OCI-M2 (cell line): ENCODE measurements around the gene ELMO1.

Source experiments
- DNase-seq: peaks from one replicate; lab custom pipeline; 2025; ENCODE audit not compliant: unreplicated experiment; lab: John Stamatoyannopoulos, UW

ELMO1 gene

DNA sequence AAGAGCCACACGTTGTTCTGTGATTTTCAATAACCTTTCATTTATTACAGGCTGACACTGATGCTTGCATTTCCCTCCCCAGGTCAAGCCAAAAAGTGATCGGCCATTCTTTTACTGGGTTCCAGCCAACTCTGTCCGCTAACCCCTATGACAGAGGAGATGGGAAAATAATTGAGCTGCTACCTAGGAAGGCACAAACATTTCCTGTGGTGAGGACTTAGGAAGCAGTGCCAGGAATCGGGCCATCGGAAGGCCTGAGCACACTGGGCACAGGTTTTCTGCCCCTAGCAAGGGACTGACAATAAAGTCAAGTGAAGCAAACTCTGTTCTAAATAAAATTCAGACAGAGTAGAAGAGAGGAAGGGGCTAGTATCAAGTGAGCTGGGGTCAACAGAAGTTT, 411.4 kb downstream of the ELMO1 start:
- no peak for DNase-seq

DNA sequence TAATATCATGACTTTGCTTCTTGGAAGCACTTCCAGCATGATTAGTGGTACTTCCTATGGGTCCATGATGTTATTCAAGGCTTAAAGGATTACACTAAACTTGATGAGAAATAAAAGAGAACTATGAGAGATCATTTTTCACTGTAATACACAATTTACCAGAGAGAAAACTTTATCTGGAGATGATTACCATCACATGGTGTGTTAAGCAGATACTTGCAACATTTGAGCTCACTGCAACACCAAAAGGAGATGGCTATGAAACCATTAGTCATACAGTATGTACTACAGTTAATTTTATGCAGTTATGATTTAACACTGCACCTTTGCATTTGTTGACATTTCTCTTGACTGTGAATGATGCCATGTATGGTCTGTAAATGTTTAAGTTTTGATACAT, 413.0 kb downstream of the ELMO1 start:
- DNase-seq, result no peak

DNA sequence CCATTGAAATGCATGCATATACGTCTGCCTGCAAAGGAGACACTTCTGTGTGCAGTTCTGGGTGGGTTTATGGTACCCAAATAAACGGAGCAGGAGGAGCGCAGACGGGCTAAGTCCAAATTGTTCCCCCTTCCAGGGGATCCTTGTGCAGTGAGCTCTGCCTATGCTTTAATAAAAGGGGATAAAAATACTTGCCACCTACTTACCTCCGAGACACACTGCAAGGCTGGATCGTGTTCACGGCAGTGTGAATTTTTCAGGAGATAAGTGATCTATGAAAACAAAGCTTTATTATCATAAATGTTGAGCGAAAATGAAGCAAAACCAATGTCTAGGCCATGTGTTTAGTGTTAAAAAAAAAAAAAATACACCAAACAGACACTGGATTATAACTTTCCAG, 415.5 kb downstream of the ELMO1 start:
- no peak for DNase-seq

DNA sequence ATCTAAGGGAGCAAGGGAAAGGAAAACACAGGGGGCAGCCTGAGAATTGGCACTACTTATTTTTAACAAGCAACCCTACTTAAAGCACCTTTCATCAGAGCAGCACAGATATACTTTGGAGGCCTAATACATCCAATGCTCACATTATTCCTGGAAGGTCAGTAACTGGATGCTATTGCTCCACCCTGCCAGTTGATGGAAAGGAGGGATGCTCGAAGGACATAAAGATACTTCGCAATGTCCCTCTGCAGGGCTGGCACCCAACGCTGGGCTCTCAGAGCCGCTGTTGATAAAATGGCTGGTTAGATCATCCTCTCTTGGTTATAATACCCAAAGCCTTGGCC, 416.4 kb downstream of the ELMO1 start:
- DNase-seq, result no peak

DNA sequence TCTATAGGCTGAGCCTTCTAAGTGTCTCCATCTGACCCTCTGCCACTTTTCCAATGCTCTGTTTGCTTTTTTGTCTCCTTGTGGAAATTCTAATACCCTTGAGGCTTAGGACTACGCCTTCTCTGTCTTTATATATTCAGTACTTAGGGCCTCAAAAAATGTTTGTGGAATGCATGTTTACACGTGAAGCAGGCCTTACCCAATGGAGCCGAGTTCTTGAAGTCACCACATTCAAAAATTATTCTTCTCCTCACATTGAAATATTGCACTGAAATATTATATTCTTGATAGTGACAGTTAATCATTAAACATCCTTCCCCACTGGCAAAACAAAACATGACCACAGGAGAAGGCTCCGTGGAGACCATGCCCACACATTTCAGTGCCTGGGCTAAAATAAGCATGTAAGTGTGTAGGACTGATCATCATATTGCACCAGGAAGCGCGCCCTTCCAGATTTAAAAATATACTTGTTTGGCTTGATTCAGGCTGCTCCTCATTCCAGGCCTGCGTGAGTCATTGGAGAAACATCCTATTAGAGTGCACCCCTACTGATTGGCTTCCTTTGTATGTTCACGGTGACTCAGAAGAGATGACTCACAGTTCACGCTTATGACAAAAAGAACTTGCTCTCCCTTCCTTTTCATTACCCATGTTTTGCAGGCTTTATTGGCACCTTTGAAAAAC, 416.9 kb downstream of the ELMO1 start:
- no peak for DNase-seq

DNA sequence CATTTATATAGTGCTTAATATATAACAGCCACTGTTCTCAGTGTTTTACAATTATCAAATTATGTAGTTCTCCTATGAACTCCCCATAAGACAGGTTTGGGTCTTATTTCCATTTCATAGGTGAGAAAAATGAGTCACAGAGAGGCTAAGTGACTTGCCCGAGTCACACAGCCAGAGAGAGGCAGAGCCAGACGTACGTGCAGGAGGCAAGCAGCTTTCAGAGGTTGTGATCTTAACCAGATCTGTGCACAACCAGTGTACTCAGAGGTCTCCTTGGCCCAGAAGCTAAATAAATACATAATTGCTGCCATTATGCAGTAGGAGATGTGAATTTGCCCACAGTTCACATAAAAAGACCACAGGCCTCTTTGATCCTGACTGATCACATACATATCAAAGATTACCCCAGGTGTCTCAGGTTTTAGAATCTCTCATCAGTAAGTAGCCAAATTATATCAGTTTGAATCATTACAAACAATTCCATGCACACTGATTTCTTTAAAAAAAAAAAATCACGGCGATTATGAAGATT, 419.7 kb downstream of the ELMO1 start:
- DNase-seq, result no peak

DNA sequence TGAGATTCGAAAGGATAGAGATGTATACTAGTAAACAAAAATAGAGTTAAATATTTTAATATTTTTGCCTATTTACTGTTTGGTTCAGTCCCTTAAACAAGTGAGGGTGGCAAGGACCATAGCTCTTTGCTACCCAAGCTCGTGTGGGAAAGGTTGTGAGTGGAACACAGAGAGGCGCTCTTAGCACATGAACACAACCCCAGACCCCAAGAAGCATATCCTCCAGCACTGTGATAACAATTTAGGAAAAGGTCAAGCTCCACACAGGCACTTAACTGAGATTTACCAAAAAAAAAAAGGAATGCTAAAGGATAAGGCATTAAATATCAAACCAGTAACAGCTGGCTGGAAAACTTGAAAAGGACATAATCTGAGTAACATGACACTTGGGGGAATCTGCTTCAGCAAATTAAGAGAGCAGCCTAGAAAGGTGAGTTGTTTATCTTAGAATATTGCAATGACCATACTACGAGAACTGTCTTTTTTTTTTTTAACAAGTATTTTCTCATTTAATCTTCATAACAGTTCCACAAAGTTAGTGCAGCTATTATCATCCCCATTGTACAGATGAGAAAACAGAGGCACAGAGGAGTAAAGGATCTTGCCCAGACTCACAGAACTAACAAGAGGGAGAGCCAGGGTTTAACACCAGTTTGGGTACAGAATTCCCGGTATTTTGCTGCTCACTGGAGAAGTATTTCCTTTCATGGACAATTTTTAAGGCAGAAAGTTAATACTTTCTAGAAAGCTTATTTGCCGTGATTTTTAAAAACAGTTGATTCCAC, 420.9 kb downstream of the ELMO1 start:
- no peak for DNase-seq

DNA sequence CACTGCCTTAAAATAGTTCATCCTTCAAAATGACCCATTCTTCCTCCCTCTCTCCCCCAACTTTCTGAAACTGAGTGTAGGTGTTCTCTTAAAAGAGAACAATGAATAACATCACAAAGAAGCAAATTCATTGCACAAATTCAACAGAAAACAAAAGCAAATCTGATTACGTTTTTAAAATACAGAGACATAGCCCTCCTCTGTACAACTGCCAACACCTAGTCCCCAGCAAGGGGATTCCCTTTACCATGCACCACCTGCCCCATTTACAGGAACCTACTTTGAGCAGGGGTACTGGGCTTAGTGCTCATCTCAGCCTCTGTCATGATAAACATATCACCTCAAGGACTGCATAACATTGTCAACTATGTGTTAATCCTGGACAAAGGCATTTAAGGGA, 421.6 kb downstream of the ELMO1 start:
- DNase-seq, result no peak

DNA sequence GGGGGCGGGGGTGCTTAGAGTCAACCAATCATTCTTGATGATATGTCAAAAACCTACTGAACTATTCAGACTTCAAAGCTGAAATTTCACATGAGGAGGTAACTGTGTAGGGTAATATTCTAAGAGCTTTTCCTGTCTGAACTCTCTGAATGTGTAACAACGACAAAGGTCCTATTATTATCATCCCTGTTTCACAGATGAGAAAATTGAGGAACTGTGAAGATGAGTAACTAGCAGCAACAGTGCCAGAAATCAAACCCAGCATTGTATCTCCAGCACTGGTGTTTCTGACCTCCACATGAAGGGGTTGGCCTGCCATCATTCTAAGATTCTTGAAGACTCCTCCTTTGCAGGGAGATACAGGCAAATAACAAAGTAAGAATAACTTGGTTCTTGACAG, 429.7 kb downstream of the ELMO1 start:
- no peak for DNase-seq

DNA sequence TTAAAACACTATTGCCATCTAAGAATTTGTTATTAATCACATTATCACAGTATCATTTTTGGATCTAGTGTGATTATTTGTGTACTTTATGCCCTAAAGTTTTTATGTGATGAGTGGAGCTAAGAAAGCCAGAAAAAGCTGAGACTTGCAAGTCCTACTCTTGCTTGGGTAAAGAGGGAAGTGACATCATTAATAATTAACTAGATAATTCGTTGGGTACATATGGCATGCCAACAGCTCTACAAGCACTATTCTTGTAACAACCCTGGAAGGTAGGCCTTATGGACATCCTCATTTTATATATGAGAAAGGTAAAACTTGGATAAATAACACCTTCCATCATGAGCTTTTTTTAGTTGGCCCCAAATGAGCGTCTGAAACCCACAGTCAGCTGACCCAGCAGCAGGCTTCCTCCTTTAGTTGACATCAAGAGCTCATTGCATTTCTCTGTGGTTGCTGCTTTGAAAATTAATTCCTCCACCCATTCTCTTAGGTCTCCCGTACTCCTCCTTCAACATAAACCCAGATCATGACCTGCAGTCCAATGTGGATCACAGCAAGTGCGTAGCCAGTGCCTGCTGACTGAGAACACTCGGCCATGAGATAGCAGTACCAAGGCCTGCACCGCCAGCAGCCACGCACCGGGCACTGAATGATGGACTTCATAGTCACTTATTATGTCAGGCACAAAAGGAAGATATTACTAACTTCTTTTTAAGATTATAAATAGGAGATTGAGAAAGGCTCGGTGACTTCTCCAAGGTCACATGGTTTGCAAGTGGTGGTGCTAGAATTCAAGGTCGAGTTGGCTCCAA, 432.4 kb downstream of the ELMO1 start:
- no peak for DNase-seq

DNA sequence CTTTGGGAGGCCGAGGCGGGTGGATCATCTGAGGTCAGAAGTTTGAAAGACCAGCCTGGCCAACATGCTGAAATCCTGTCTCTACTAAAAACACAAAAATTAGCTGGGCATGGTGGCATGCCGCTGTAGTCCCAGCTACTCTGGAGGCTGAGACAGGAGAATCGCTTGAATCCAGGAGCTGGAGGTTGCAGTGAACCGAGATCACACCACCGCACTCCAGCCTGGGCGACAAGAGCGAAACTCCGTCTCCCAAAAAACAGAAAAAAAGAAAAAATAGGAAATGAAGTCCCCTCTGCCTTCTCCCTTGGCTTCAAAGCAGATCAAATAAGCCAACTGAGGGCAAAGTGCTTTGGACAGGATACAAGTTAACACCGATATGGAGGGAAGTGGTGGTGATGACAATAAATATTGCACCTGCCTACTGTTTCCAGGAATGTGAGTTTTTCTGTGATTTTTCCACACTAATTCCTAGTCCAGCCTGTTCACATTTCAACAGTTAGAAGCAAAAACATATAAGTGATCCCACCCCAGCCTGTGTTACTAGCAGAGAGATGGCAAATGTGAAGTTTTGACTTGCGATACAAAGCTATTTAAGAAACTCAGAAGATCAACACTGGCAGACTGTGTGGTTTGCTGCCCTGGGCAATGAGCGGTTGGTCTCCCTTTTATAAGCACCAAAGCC, 433.2 kb downstream of the ELMO1 start:
- DNase-seq, result no peak

DNA sequence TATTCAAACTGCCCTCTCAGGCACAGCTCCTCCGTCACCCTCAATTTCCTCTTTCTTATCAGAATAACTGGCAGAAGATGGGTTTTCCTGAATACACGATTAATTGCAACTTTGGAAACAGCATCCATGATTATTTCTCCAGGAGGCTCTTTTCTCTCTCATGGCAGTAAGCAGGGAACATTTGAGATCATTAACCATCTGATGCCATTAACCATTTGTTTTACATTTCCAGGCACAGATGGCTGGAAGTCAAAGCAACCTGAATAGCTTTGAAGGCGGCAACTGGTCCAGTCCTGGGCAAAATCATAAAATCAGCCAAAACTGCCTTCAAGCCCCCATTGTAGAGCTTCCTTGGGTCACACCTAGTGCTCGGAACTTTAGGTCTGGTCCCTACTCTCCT, 434.9 kb downstream of the ELMO1 start:
- no peak for DNase-seq

DNA sequence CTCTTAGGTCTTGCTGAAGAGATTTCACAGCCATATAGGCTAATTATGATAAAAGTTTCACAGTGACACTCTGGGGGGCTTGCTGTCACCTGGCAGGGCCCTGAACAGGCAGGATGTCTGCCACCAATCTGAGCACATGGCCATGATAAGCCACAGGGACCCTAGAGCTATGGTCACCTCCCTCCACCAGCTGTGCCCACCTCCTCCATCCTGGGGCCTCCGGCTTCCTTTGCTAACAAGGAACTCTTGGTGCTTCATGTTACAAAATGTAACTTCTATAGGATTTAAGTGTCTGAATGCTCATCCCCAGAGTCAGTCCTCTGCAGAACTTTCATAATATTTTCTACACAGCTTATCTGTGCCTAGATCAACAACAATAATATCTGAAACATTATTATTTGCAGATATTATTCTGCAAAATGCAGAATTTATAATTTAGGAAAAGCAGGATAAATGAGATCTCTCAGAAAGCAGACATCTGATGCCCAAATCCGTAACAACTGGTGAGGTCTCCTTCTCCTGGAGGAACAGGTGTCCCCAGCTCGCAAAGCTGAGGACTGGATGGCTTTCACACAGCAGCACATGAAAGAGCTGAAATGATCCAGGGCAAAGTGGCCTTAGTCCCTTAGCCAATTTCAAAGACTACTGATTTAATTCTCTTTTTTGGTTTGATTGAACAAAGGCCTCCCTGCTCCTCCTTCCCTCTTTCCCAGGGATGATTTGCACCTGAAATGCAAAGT, 437.3 kb downstream of the ELMO1 start:
- DNase-seq, result no peak

DNA sequence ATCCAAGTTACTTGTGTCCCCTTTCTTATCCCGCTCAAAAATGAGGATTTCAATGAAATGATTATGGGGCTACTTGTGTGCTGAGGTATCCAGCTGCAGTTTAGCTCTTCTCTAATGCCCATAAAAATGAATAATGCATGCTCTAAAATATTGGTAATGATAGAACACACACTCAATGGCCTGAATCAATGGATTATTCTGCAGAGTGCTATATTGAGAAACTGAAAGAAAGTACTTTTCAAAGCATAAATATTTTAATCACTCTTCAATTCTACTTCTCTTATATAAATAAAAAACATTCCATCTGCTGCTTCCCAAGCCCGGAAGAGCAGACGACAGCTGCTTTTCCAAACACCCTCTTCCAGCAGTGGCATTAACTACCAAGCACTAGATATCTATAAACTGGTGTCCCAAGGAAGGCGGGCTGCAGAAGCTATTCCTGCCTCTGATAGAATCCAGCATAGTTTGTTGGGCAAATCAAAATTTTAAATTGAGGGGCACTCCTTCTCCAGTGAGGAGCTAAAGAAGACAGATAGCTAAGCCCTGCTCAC, 439.5 kb downstream of the ELMO1 start:
- DNase-seq, result no peak

DNA sequence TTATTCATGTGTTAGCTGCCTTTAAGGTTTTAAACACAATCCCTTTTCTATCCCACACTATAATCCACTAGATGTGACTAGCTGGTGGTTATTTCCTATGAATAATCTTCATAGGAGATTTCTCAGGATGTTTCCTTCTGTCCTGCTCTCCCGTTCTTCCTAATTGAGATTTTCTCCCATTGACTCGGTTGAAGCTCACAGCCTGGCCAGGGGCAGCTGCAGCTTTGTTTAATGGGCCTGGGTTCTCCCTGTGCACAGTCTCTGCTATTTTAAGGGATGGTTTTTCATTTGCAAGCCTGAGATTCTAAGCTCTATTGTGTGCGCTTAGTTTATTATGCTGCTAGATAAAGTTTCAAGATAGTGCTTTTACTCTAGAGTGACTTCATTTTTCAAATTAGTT, 441.0 kb downstream of the ELMO1 start:
- DNase-seq, result no peak

DNA sequence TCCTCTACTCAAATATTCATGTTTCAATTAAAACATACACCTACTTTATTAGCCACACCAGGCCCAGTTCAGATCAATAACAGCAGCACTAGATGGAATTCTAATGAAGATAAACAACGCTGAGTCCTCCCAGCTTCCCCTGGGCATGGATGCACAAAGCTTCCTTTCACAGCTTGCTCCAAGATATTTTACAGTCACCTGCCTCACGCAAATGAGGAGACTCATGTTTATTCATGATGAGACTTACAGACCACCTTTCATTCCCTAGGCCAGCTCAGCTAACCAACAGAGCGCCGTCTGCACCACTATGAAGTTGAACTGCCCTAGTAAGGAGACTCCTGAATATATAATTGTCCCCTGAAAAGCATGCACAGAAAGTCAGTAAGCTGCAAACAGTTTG, 441.4 kb downstream of the ELMO1 start:
- no peak for DNase-seq

DNA sequence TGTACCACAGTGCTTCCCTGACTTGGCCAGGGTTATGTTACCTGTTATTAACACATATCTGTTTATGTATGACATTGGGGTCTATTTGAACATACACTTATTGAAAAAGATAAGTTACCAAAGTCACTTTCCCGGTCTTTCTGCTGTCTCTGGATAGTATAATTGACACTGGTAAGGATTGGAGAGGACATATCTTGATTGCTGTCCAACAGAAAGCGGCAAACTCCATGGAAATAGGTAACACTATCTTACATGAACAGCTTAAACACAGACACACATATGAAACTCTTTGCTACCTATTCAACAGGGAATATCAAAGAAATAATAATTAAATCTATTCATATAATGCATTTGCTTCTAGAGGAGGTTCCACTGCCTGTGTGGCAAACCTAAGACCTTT, 441.9 kb downstream of the ELMO1 start:
- DNase-seq, result no peak

DNA sequence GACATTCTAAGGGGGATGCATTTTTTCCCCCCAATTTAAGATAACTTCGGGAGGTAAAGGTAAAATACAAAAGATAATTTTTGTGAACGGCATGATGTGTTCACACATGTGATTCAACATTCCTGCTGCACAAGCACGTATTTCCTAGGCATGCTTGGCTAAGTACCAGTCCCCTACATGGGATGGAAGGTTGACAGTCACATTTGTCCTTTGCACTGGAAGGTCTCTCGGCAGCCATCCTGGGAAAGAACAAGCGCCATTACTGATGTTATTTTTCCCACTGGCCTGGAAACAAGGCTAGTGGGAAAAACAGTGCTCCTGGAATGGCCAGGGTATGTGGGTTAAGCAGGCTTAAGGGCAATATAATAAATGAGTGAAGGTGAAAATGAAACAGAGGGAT, 448.2 kb downstream of the ELMO1 start:
- DNase-seq, result no peak

DNA sequence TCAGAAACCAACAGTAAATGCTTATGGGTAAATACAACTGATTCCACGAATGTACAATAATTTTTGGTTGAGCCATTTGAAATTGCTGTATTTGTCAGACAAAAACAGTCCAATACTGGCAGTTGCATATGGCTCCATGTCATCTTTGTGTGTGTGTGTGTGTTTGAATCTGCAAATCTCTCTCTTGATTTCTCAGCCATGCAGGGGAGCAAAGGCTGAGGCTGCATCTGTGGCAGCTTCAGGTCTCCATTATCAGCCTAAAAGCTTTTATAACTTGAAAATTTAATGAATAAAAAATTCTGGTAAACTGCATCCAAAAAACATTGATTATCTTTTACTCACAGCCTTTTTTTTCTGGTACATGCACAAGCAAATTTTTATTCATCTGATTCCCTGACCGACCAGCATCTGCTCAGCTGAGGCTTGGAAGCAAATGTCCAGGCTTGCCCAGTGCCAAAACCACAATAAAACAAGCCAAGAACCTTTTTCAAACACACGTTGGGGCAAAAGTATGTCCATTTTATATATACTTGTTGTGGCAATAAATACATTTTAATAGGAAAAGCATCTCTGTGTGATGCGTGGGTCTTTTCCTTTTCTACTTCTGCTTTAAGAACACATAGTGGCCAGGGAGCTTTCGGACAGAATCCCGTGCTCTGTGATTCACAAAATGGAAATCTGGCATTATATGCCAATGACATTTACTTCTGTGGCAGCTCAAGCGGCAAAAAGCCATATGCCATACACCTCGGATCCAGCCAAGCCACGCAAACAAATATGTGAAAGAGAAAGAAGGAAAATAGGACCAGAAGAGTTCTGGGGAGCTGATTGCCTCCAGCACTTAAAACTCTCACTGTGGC, 448.8 kb downstream of the ELMO1 start:
- DNase-seq, result no peak
